Small intestine (tissue), 7 donors: ENCODE measurements around the gene RNF10. TPM values are rescaled to one million over a fixed set of nuclear protein-coding genes. Genes with fewer than 3 reads are reported as not detected.
"Not testable (repeated sequence)": the region's sequence is repeated elsewhere in the genome, so short reads cannot be mapped to it uniquely, and the experiment has no call there.

Experiments
- DNase-seq, 2 donors: peaks; one replicate each; pipeline versions ENCODE4 v3.0.0 to v3.0.0-alpha.2; 2013
- FAIRE-seq: peaks from 2 replicates; lab custom pipeline; 2012; peaks lifted over from hg19 to GRCh38; lab: Jason Lieb, UNC
- H3K27ac ChIP-seq, 3 donors: one replicate each; pipeline ENCODE4 v1.5.1; 2013; ENCODE audit warnings: low read length in 2 of 3, mild to moderate bottlenecking in 2 of 3, control low read depth in 1 of 3, inconsistent platforms in 1 of 3, low read depth in 1 of 3, moderate library complexity in 1 of 3
- H3K27me3 ChIP-seq, 3 donors: one replicate each; pipeline ENCODE4 v1.6.1; 2013; ENCODE audit warnings: low read length in 3 of 3, inconsistent platforms in 1 of 3; ENCODE audit not compliant: control insufficient read depth in 3 of 3, insufficient read depth in 3 of 3
- H3K36me3 ChIP-seq, 3 donors: one replicate each; pipeline ENCODE4 v1.6.1; 2013; ENCODE audit warnings: low read length in 3 of 3, inconsistent platforms in 1 of 3, low read depth in 1 of 3, mild to moderate bottlenecking in 1 of 3, moderate library complexity in 1 of 3; ENCODE audit not compliant: control insufficient read depth in 3 of 3, insufficient read depth in 2 of 3
- H3K4me1 ChIP-seq, 3 donors: one replicate each; pipeline ENCODE4 v1.6.1; 2013; ENCODE audit warnings: low read length in 2 of 3, inconsistent platforms in 1 of 3, low read depth in 1 of 3, mild to moderate bottlenecking in 1 of 3, moderate library complexity in 1 of 3; ENCODE audit not compliant: control insufficient read depth in 3 of 3, insufficient read depth in 2 of 3
- H3K4me3 ChIP-seq, 3 donors: one replicate each; pipeline ENCODE4 v1.5.1; 2013; ENCODE audit warnings: low read length in 3 of 3, control low read depth in 1 of 3, inconsistent platforms in 1 of 3, low read depth in 1 of 3, mild to moderate bottlenecking in 1 of 3, moderate library complexity in 1 of 3
- H3K9me3 ChIP-seq, 2 donors: one replicate each; pipeline ENCODE4 v1.6.1; 2013; ENCODE audit warnings: low read depth in 1 of 2, low read length in 1 of 2; ENCODE audit not compliant: control insufficient read depth in 2 of 2, insufficient read depth in 1 of 2
- whole genome bisulfite sequencing, 3 donors: extraction: QIAGEN DNeasy Blood & Tissue Kit; methylation state at CpG; one replicate each; pipeline ENCODE4 v1.1.7; 2013; 5-methylcytosine and 5-hydroxymethylcytosine counted together
- polyA plus RNA-seq, 4 donors: library from polyadenylated mRNA; stranded (reverse) in 3 of 4; unstranded in 1 of 4; fragments of 200-250 nt in 3 of 4; fragments of 120-200 nt in 1 of 4; gene quantifications; one replicate each; pipeline versions ENCODE4 v1.2.1 to v1.2.3, GENCODE V29; 2013
- donor health status: healthy with polysubstance abuse.
- donor health status: control.
- donor health status: control.
- donor health status: Bipolar disorder and iron deficiency.
- donor health status: healthy.

The RNF10 gene
- polyA plus RNA-seq, 4 donors = 76.8 to 261 (median 130) TPM

- Histone ChIP-seq H3K27ac (no peak overlapping the region), H3K4me1 (no peaks in the 10 kb centered on the region), H3K9me3 (no peaks in the 10 kb centered on the region), H3K27me3 (peaks cover 0 to 2% (median 0%) of the 10 kb centered on the region in 3 donors), H3K4me3 (no peak overlapping the region), H3K36me3 (no peaks in the 10 kb centered on the region)
- 26 to 49% (median 34%) methylated on average over 12 to 13 of the region's 13 CpGs for WGBS, 3 donors
- peak; percentile 40 to 84 for DNase-seq
- FAIRE-seq = no peak
These were observed 64.7 kb downstream of the RNF10 start for GRCh38 chr12:120598674-120599463.

- WGBS, 3 donors = 81 to 83% (median 82%) methylated on average over 23 of the region's 23 CpGs
- Histone ChIP-seq H3K4me3 (no peak overlapping the region), H3K27me3 (peaks cover 0 to 2% (median 0%) of the 10 kb centered on the region in 3 donors), H3K36me3 (no peaks in the 10 kb centered on the region), H3K27ac (no peak overlapping the region), H3K4me1 (no peaks in the 10 kb centered on the region), H3K9me3 (no peaks in the 10 kb centered on the region)
- no peak for DNase-seq
- FAIRE-seq = no peak
These were observed 65.8 kb downstream of the RNF10 start for GRCh38 chr12:120599672-120600552.

- H3K9me3 ChIP-seq, H3K27me3 ChIP-seq, H3K36me3 ChIP-seq, H3K4me3 ChIP-seq, DNase-seq, H3K27ac ChIP-seq, FAIRE-seq, H3K4me1 ChIP-seq: not testable (repeated sequence)
- 43 to 58% (median 57%) methylated on average over 5 of the region's 5 CpGs for WGBS, 3 donors
These were observed 68.3 kb downstream of the RNF10 start for GRCh38 chr12:120602416-120602815.

- H3K4me3 ChIP-seq = no peak overlapping the region
- no peaks in the 10 kb centered on the region for H3K4me1 ChIP-seq
- peaks cover 0 to 6% (median 0%) of the 10 kb centered on the region in 3 donors for H3K27me3 ChIP-seq
- WGBS, 3 donors = 76 to 80% (median 77%) methylated on average over 4 of the region's 4 CpGs
- no peaks in the 10 kb centered on the region for H3K36me3 ChIP-seq
- H3K9me3 ChIP-seq = peaks cover 0 to 5% of the 10 kb centered on the region in 2 donors
- DNase-seq = no peak
- no peak for FAIRE-seq
- no peak overlapping the region for H3K27ac ChIP-seq
These were observed 76.4 kb downstream of the RNF10 start for GRCh38 chr12:120610560-120610959.

- not testable (repeated sequence) for H3K27ac ChIP-seq, H3K4me1 ChIP-seq, H3K36me3 ChIP-seq, H3K9me3 ChIP-seq, H3K27me3 ChIP-seq, DNase-seq, H3K4me3 ChIP-seq, FAIRE-seq
- WGBS, 3 donors = 58 to 96% (median 90%) methylated on average over 1 of the region's 1 CpG
These were observed 77.4 kb downstream of the RNF10 start for GRCh38 chr12:120611534-120611933.

GRCh38 chr12:120614848-120615247 is 80.7 kb downstream of the RNF10 start:
- Histone ChIP-seq H3K27me3 (peaks cover 0 to 11% (median 2%) of the 10 kb centered on the region in 3 donors), H3K9me3 (no peaks in the 10 kb centered on the region), H3K27ac (no peak overlapping the region), H3K4me3 (no peak overlapping the region), H3K4me1 (no peaks in the 10 kb centered on the region), H3K36me3 (no peaks in the 10 kb centered on the region)
- FAIRE-seq = no peak
- DNase-seq = no peak

GRCh38 chr12:120617193-120617592 is 83.0 kb downstream of the RNF10 start:
- FAIRE-seq, H3K4me1 ChIP-seq, H3K27me3 ChIP-seq, DNase-seq, H3K27ac ChIP-seq, H3K36me3 ChIP-seq, H3K4me3 ChIP-seq, H3K9me3 ChIP-seq: not testable (repeated sequence)
- 85 to 86% (median 86%) methylated on average over 3 of the region's 3 CpGs for WGBS, 3 donors

GRCh38 chr12:120617767-120618166 is 83.6 kb downstream of the RNF10 start:
- not testable (repeated sequence) for FAIRE-seq, H3K4me3 ChIP-seq, H3K9me3 ChIP-seq, H3K27ac ChIP-seq, DNase-seq, H3K36me3 ChIP-seq, H3K4me1 ChIP-seq, H3K27me3 ChIP-seq
- WGBS, 3 donors = 94 to 100% (median 97%) methylated on average over 4 of the region's 4 CpGs
